IMR-90 (cell line): ENCODE results near the gene DGKH. TPM values are rescaled to one million over a fixed set of nuclear protein-coding genes. Genes with fewer than 3 reads are reported as not detected.

ENCODE experiments used
- ATAC-seq: fragments of 200-7000 bp; cut with Tn5 transposase; 2 replicates; pipeline ENCODE4 v1.9.1; 2020; ENCODE audit warnings: low read depth, mild to moderate bottlenecking, moderate library complexity
- BruUV-seq: library from RNA; stranded (reverse); fragments of 400-500 nt; replicated peaks from 2 replicates; lab custom pipeline; 2021; lab: Mats Ljungman, UMichigan
- CTCF ChIA-PET: fragments of 300-600 bp; formaldehyde crosslinking; extraction: SDS; loops from one replicate; lab custom pipeline; 2021; ENCODE audit warnings: antibody characterized with exemption; lab: Yijun Ruan, JAX
- POLR2A ChIA-PET: fragments of 300-600 bp; sonication (Branson Sonifier 250); formaldehyde crosslinking; loops from one replicate; lab custom pipeline; 2022; ENCODE audit warnings: antibody characterized with exemption; ENCODE audit not compliant: unreplicated experiment; lab: Charles Lee
- DNase-seq: peaks from one replicate; pipeline ENCODE4 v3.0.0; 2013
- H2AFZ ChIP-seq: replicated peaks from 2 replicates; pipeline ENCODE3; 2013; ENCODE audit warnings: low read length, mild to moderate bottlenecking; ENCODE audit not compliant: poor library complexity
- H2AK5ac ChIP-seq: 2 replicates; pipeline ENCODE4 v1.6.1; 2013; ENCODE audit warnings: low read depth, low read length, inconsistent platforms
- H2AK9ac ChIP-seq: replicated peaks from 2 replicates; pipeline ENCODE3; 2013; ENCODE audit warnings: mild to moderate bottlenecking, low read depth, low read length, moderate library complexity; ENCODE audit not compliant: poor library complexity
- H2BK120ac ChIP-seq: 2 replicates; pipeline ENCODE4 v1.6.1; 2013; ENCODE audit warnings: low read depth, low read length, inconsistent platforms
- H2BK15ac ChIP-seq: 3 replicates; pipeline ENCODE4 v1.6.1; 2013; ENCODE audit warnings: low read depth, low read length, inconsistent platforms
- H2BK20ac ChIP-seq: 2 replicates; pipeline ENCODE4 v1.6.1; 2013; ENCODE audit warnings: low read depth, mild to moderate bottlenecking, inconsistent platforms, low read length, moderate library complexity
- H2BK5ac ChIP-seq: 2 replicates; pipeline ENCODE4 v1.6.1; 2013; ENCODE audit warnings: mild to moderate bottlenecking, low read depth, low read length, inconsistent platforms; ENCODE audit not compliant: poor library complexity, severe bottlenecking
- H3K14ac ChIP-seq: replicated peaks from 2 replicates; pipeline ENCODE4 v1.6.1; 2013; ENCODE audit warnings: low read depth, low read length, inconsistent platforms
- H3K18ac ChIP-seq: 2 replicates; pipeline ENCODE4 v1.6.1; 2013; ENCODE audit warnings: low read depth, low read length, control low read depth
- H3K23ac ChIP-seq: 2 replicates; pipeline ENCODE4 v1.6.1; 2013; ENCODE audit warnings: low read depth, low read length, inconsistent platforms
- H3K27ac ChIP-seq: 2 replicates; pipeline ENCODE4 v1.5.1; 2013; ENCODE audit warnings: mild to moderate bottlenecking, control low read depth, low read length; ENCODE audit not compliant: insufficient read depth
- H3K27me3 ChIP-seq: 2 replicates; pipeline ENCODE4 v1.6.1; 2013; ENCODE audit warnings: low read length; ENCODE audit not compliant: control insufficient read depth, insufficient read depth
- H3K36me3 ChIP-seq: 2 replicates; pipeline ENCODE4 v1.6.1; 2013; ENCODE audit warnings: low read length, mixed read lengths; ENCODE audit not compliant: control insufficient read depth, insufficient read depth
- H3K4ac ChIP-seq: 2 replicates; pipeline ENCODE4 v1.6.1; 2013; ENCODE audit warnings: low read depth, low read length, inconsistent platforms
- H3K4me1 ChIP-seq: 2 replicates; pipeline ENCODE4 v1.6.1; 2013; ENCODE audit warnings: low read length, mixed read lengths; ENCODE audit not compliant: control insufficient read depth, insufficient read depth
- H3K4me2 ChIP-seq: 2 replicates; pipeline ENCODE4 v1.6.1; 2013; ENCODE audit warnings: low read depth, mild to moderate bottlenecking, control low read depth, low read length, moderate library complexity
- H3K4me3 ChIP-seq: 2 replicates; pipeline ENCODE4 v1.5.1; 2013; ENCODE audit warnings: low read depth, mild to moderate bottlenecking, control low read depth, low read length, moderate library complexity; ENCODE audit not compliant: insufficient read depth
- H3K56ac ChIP-seq: 2 replicates; pipeline ENCODE4 v1.6.1; 2013; ENCODE audit warnings: low read length, inconsistent platforms; ENCODE audit not compliant: insufficient read depth; ENCODE audit errors: extremely low read depth
- H3K79me1 ChIP-seq, 2 experiments: 2 replicates each; pipeline ENCODE4 v1.6.1; 2013; ENCODE audit warnings: low read length in 2 of 2, inconsistent platforms in 1 of 2, low read depth in 1 of 2
- H3K9ac ChIP-seq: 2 replicates; pipeline ENCODE4 v1.6.1; 2013; ENCODE audit warnings: low read depth, low read length, control low read depth
- H3K9me1 ChIP-seq: 2 replicates; pipeline ENCODE4 v1.6.1; 2013; ENCODE audit warnings: low read length, inconsistent platforms; ENCODE audit not compliant: insufficient read depth
- H3K9me3 ChIP-seq: 2 replicates; pipeline ENCODE4 v1.6.1; 2013; ENCODE audit warnings: low read length; ENCODE audit not compliant: control insufficient read depth, insufficient read depth
- H4K20me1 ChIP-seq: 2 replicates; pipeline ENCODE4 v1.6.1; 2013; ENCODE audit warnings: low read length, inconsistent platforms; ENCODE audit not compliant: insufficient read depth
- H4K5ac ChIP-seq: 2 replicates; pipeline ENCODE4 v1.6.1; 2013; ENCODE audit warnings: mild to moderate bottlenecking, low read depth, low read length, control low read depth
- H4K8ac ChIP-seq, 2 experiments: 2 replicates each; pipeline ENCODE4 v1.6.1; 2013; ENCODE audit warnings: low read depth in 2 of 2, low read length in 2 of 2, control low read depth in 1 of 2, inconsistent platforms in 1 of 2
- H4K91ac ChIP-seq: 2 replicates; pipeline ENCODE4 v1.6.1; 2013; ENCODE audit warnings: low read depth, low read length, inconsistent platforms; ENCODE audit not compliant: insufficient read depth
- CEBPB ChIP-seq: IDR thresholded peaks from 2 replicates; pipeline ENCODE4 v1.6.1; 2012; ENCODE audit warnings: low read depth, low read length, improper control_type of control experiment
- MAZ ChIP-seq: IDR thresholded peaks from 2 replicates; pipeline ENCODE4 v1.6.1; 2012; ENCODE audit warnings: low read depth, mild to moderate bottlenecking, low read length, improper control_type of control experiment, moderate library complexity, borderline replicate concordance
- RFX5 ChIP-seq: IDR thresholded peaks from 2 replicates; pipeline ENCODE4 v1.8.0; 2012; ENCODE audit warnings: low read depth, mild to moderate bottlenecking, low read length, moderate library complexity
- WGBS, 2 experiments: methylation state at CpG; one replicate each; pipeline versions ENCODE4 v1.1.5 to v1.1.7; 2013; ENCODE audit warnings: missing lambda C conversion rate in 2 of 2; ENCODE audit not compliant: insufficient read length in 1 of 2; ENCODE audit errors: extremely low coverage in 2 of 2; 5-methylcytosine and 5-hydroxymethylcytosine counted together
- dilution Hi-C: fragments of 300-500 bp; cut with HindIII; formaldehyde crosslinking; loops from one replicate; pipeline ENCODE4 v1.14.3; 2018; ENCODE audit warnings: low sequenced_read_pairs; ENCODE audit not compliant: unreplicated experiment
- in situ Hi-C: fragments of 300-500 bp; cut with MboI; formaldehyde crosslinking; loops from 3 replicates; pipeline ENCODE4 v1.14.3; 2019; ENCODE audit warnings: low sequenced_read_pairs, inconsistent platforms, mixed read lengths
- intact Hi-C: fragments of 100-400 bp; cut with micrococcal nuclease; formaldehyde crosslinking; loops from 2 replicates; pipeline ENCODE4 v1.10.0; 2022
- polyA plus RNA-seq, 3 experiments: library from polyadenylated mRNA; depleted of rRNA; stranded (reverse); fragments of >200 nt; gene quantifications; 2 replicates each; pipeline ENCODE4 v1.2.3, GENCODE V29; 2012; ENCODE audit warnings: low replicate concordance in 1 of 3
- total RNA-seq: library from RNA; depleted of rRNA; stranded (reverse); fragments of >200 nt; gene quantifications from 2 replicates; pipeline ENCODE4 v1.2.3, GENCODE V29; 2012

The DGKH gene
- total and polyA plus RNA-seq, 2 of the 4 experiments (the other 2 are of a cell fraction), result 2.0 to 13.4 TPM

- no peaks in the 10 kb centered on the region for H3K27me3 ChIP-seq
- H2AK5ac ChIP-seq, result no peak overlapping the region
- H2BK5ac ChIP-seq, result no peak overlapping the region
- H3K4me1 ChIP-seq, result peaks cover 2% of the 10 kb centered on the region; the same call in 1 of the 2 replicates
- in situ Hi-C loops (no loop called here), dilution Hi-C loops (no loop called here), intact Hi-C loops (no loop called here)
- no peak overlapping the region for H2BK20ac ChIP-seq
- CTCF ChIA-PET, result interaction anchor here (0.6 kb wide), 1 partner anchor 98 kb away, joined by 3 read pairs; no protein-coding TSS in a partner anchor
- H3K4me3 ChIP-seq, result no peak overlapping the region
- no peak overlapping the region for H4K8ac ChIP-seq
- DNase-seq (peak; percentile 30), ATAC-seq (no peak)
- H3K4ac ChIP-seq, result no peak overlapping the region
- no peak overlapping the region for H3K27ac ChIP-seq
- WGBS, 2 experiments, result no CpG with 5 or more reads among the region's 3 CpGs
- no peak overlapping the region for H2AFZ ChIP-seq
- H3K9me1 ChIP-seq, result no peaks in the 10 kb centered on the region
- no peaks in the 10 kb centered on the region; the same call in 1 of the 2 replicates for H4K20me1 ChIP-seq
- no TSS peak for BruUV-seq
- H2BK15ac ChIP-seq, result no peak overlapping the region
- H3K4me2 ChIP-seq, result peak overlapping the region; percentile 92
- no peak overlapping the region for H2AK9ac ChIP-seq
- POLR2A ChIA-PET, result no interaction called here
- no peak overlapping the region for H3K18ac ChIP-seq
- H3K9me3 ChIP-seq, result no peaks in the 10 kb centered on the region
- H4K91ac ChIP-seq, result no peak overlapping the region
- H3K9ac ChIP-seq, result no peak overlapping the region
- H3K14ac ChIP-seq, result no peak overlapping the region
- TF ChIP-seq RFX5, result no peak
- TF ChIP-seq MAZ, result no peak
- peak; percentile 7; the same call in 1 of the 2 replicates for TF ChIP-seq CEBPB
- no peak overlapping the region for H3K56ac ChIP-seq
- no peak overlapping the region for H2BK120ac ChIP-seq
- no peak overlapping the region for H4K5ac ChIP-seq
- peaks cover 29 to 33% of the 10 kb centered on the region in 2 experiments for H3K79me1 ChIP-seq
- H3K23ac ChIP-seq, result no peak overlapping the region
- 0 out of 2 replicates have a peak, but pooled peaks cover 1% of the 10 kb centered on the region for H3K36me3 ChIP-seq
These were observed 27.9 kb downstream of the DGKH start for GRCh38 chr13:42076309-42076713.
